Peyer's patch (tissue), 4 donors: ENCODE results near the gene AKAP6. TPM values are rescaled to one million over a fixed set of nuclear protein-coding genes. Genes with fewer than 3 reads are reported as not detected.

Experiments used
- DNase-seq, 3 donors: peaks; one replicate each; pipeline ENCODE4 v3.0.0-alpha.2; 2017 to 2019
- H3K27ac ChIP-seq, 4 donors: fragments of 200-600 bp; sonication (generic); one replicate each; pipeline ENCODE4 v1.5.1; 2016 to 2019
- H3K27me3 ChIP-seq, 2 donors: fragments of 200-600 bp; sonication (generic); one replicate each; pipeline ENCODE4 v1.5.1; 2019
- H3K36me3 ChIP-seq, 3 donors: fragments of 200-600 bp; sonication (generic); one replicate each; pipeline ENCODE4 v1.5.1; 2016 to 2019
- H3K4me1 ChIP-seq, 4 donors: fragments of 200-600 bp; sonication (generic); one replicate each; pipeline ENCODE4 v1.5.1; 2016 to 2019
- H3K4me3 ChIP-seq, 4 donors: fragments of 200-600 bp; sonication (generic); 1 replicate in 3 of 4; 2 replicates in 1 of 4; pipeline ENCODE4 v1.5.1; 2016 to 2019; ENCODE audit warnings: mild to moderate bottlenecking in 1 of 4
- H3K9me3 ChIP-seq, 4 donors: fragments of 200-600 bp; sonication (generic); one replicate each; pipeline ENCODE4 v1.5.1; 2016 to 2019; ENCODE audit warnings: mild to moderate bottlenecking in 1 of 4
- CTCF ChIP-seq, 6 experiments: fragments of 450-650 bp in 4 of 6; fragments of 200-600 bp in 2 of 6; sonication (generic) in 1 of 6; IDR thresholded peaks; one replicate each; pipeline ENCODE4 v1.5.1; 2017 to 2019; ENCODE audit warnings: antibody characterized with exemption in 6 of 6, mild to moderate bottlenecking in 3 of 6, moderate library complexity in 1 of 6
- POLR2A ChIP-seq, 2 donors: fragments of 450-650 bp; IDR thresholded peaks; one replicate each; pipeline ENCODE4 v1.5.1; 2017; ENCODE audit warnings: antibody characterized with exemption in 2 of 2, mild to moderate bottlenecking in 2 of 2, moderate library complexity in 2 of 2
- total RNA-seq, 4 donors: library from RNA; depleted of rRNA; stranded (reverse); fragments of >200 nt; gene quantifications; one replicate each; pipeline ENCODE4 v1.1.0, GENCODE V29; 2016

AKAP6 gene
- total RNA-seq, 4 donors from 2014 or later: 7.6 to 21.5 (median 12.2) TPM

GRCh38 chr14:32820682-32821081, 491.6 kb downstream of the AKAP6 start:
- H3K27me3 ChIP-seq: no peaks in the 10 kb centered on the region
- DNase-seq: no peak

GRCh38 chr14:32821964-32822653, 493.0 kb downstream of the AKAP6 start:
- Histone ChIP-seq H3K36me3 (no peaks in the 10 kb centered on the region), H3K27ac (no peak overlapping the region)
- DNase-seq: no peak

More at GRCh38 chr14:32820682-32821081, 491.6 kb downstream of the AKAP6 start:
- no peak for TF ChIP-seq POLR2A (IDR thresholded peaks at IDR 0.05)
- no peak for TF ChIP-seq CTCF (IDR thresholded peaks at IDR 0.05)
- H3K9me3 ChIP-seq: no peaks in the 10 kb centered on the region
- H3K27ac ChIP-seq: no peak overlapping the region
- H3K4me1 ChIP-seq: no peaks in the 10 kb centered on the region
- no peak overlapping the region for H3K4me3 ChIP-seq
- no peaks in the 10 kb centered on the region for H3K36me3 ChIP-seq

GRCh38 chr14:32823706-32824105, 494.6 kb downstream of the AKAP6 start:
- H3K27me3 ChIP-seq: no peaks in the 10 kb centered on the region
- H3K27ac ChIP-seq: no peak overlapping the region
- no peaks in the 10 kb centered on the region for H3K9me3 ChIP-seq
- H3K4me3 ChIP-seq: no peak overlapping the region
- no peak for TF ChIP-seq CTCF (IDR thresholded peaks at IDR 0.05)
- TF ChIP-seq POLR2A (IDR thresholded peaks at IDR 0.05): no peak
- DNase-seq: no peak
- H3K4me1 ChIP-seq: no peaks in the 10 kb centered on the region
- no peaks in the 10 kb centered on the region for H3K36me3 ChIP-seq

More at GRCh38 chr14:32821964-32822653, 493.0 kb downstream of the AKAP6 start:
- TF ChIP-seq POLR2A (IDR thresholded peaks at IDR 0.05) (no peak), CTCF (IDR thresholded peaks at IDR 0.05) (no peak)
- Histone ChIP-seq H3K27me3 (no peaks in the 10 kb centered on the region), H3K9me3 (no peaks in the 10 kb centered on the region), H3K4me1 (no peaks in the 10 kb centered on the region), H3K4me3 (no peak overlapping the region)

GRCh38 chr14:32824195-32824594, 495.1 kb downstream of the AKAP6 start:
- H3K4me1 ChIP-seq: no peaks in the 10 kb centered on the region
- no peaks in the 10 kb centered on the region for H3K27me3 ChIP-seq
- no peaks in the 10 kb centered on the region for H3K9me3 ChIP-seq
- no peak overlapping the region for H3K4me3 ChIP-seq
- no peak for DNase-seq
- no peaks in the 10 kb centered on the region for H3K36me3 ChIP-seq
- H3K27ac ChIP-seq: no peak overlapping the region
- TF ChIP-seq CTCF (IDR thresholded peaks at IDR 0.05): no peak
- no peak for TF ChIP-seq POLR2A (IDR thresholded peaks at IDR 0.05)

GRCh38 chr14:32825058-32825457, 496.0 kb downstream of the AKAP6 start:
- H3K36me3 ChIP-seq: no peaks in the 10 kb centered on the region
- H3K27ac ChIP-seq: no peak overlapping the region
- no peaks in the 10 kb centered on the region for H3K4me1 ChIP-seq
- no peaks in the 10 kb centered on the region for H3K27me3 ChIP-seq
- H3K4me3 ChIP-seq: no peak overlapping the region
- TF ChIP-seq POLR2A (IDR thresholded peaks at IDR 0.05) (no peak), CTCF (IDR thresholded peaks at IDR 0.05) (no peak)
- DNase-seq: no peak
- no peaks in the 10 kb centered on the region for H3K9me3 ChIP-seq
